Activated T-cell treated with anti-CD3 and anti-CD28 coated beads, Interleukin-2, amount 50 U/mL, for 24 hours (primary cell): Measurements from ENCODE around the gene ZNF658.
"Not testable (repeated sequence)": the region's sequence is repeated elsewhere in the genome, so short reads cannot be mapped to it uniquely, and the experiment has no call there.

Source experiments
- DNase-seq: peaks from one replicate; pipeline ENCODE4 v3.0.0-alpha.2; 2020
- H3K27ac Mint-ChIP-seq: 2 replicates; pipeline ENCODE4 v1.8.0; 2020; ENCODE audit warnings: mild to moderate bottlenecking, mixed read lengths
- H3K27me3 Mint-ChIP-seq: 2 replicates; pipeline ENCODE4 v1.8.0; 2020; ENCODE audit warnings: mixed read lengths
- H3K36me3 Mint-ChIP-seq: 2 replicates; pipeline ENCODE4 v1.8.0; 2020; ENCODE audit warnings: low read depth, mixed read lengths
- H3K4me1 Mint-ChIP-seq: 2 replicates; pipeline ENCODE4 v1.8.0; 2020; ENCODE audit warnings: low read depth, mixed read lengths
- H3K4me3 Mint-ChIP-seq: 2 replicates; pipeline ENCODE4 v1.8.0; 2020; ENCODE audit warnings: mild to moderate bottlenecking, moderate library complexity, mixed read lengths
- H3K9me3 Mint-ChIP-seq: 2 replicates; pipeline ENCODE4 v1.8.0; 2020; ENCODE audit warnings: mixed read lengths

The ZNF658 gene

DNA sequence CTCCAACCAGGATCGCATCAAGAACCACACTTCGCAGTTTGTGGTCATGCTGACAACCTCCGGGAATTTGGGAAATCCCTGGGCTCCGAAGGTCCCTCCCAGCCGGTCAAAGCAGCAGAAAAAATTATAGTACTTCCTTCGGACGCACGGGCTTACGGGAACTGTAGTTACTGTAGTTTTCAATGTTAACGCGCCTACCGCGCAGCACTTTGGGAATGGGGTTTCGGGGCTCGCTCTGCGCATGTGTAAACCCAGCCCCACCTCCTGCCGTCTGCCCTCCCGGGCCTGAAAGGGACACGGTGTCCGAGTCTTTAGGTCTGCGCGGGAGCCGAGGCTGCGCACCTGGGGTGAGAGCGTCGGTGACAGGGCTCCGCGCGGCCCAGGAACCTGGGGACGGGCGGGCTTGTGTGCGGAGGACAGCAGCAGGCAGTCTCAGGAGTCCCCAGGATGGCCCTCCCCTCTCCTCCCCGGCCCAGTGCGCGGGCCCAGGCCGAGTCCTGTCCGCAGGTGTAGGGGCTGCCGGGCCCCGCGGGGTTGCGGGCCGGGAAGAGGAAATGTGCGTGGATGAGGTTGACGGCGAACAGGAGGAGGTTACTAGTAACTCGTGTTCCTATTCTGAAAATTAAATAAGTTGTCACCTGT, at the start of gene ZNF658:
ZNF658 (plus strand) TSS at position 236 of the 642 bp plus-strand sequence. CDS start 2,837 bp downstream, outside the sequence.
- DNase-seq = peak; percentile 83
- Mint-ChIP-seq H3K4me3 (peak within 1 kb of the TSS; percentile 87), H3K27ac (peak within 1 kb of the TSS; percentile 90)
- H3K9me3 Mint-ChIP-seq, H3K27me3 Mint-ChIP-seq, H3K4me1 Mint-ChIP-seq, H3K36me3 Mint-ChIP-seq: not testable (repeated sequence)

DNA sequence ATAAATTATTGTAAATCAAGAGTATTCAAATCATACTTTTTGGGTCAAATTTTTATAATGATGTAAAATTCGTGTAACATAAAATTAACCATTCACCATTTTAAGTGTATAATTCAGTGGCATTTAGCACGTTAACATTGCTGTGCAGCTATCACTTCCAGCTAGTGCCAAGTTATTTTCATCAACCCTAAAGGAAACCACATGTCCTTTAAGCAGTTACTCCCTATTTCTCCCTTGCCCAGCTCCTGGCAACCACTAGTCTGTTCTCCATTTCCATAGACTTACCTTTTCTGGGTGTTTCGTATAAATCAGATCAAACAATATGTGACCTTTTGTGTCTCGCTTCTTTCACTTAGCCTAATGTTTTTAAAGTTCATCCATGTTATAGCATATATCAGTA, 38.8 kb upstream of the ZNF658 start:
- not testable (repeated sequence) for H3K27me3 Mint-ChIP-seq, H3K27ac Mint-ChIP-seq, H3K9me3 Mint-ChIP-seq, H3K4me3 Mint-ChIP-seq, H3K4me1 Mint-ChIP-seq, DNase-seq, H3K36me3 Mint-ChIP-seq

DNA sequence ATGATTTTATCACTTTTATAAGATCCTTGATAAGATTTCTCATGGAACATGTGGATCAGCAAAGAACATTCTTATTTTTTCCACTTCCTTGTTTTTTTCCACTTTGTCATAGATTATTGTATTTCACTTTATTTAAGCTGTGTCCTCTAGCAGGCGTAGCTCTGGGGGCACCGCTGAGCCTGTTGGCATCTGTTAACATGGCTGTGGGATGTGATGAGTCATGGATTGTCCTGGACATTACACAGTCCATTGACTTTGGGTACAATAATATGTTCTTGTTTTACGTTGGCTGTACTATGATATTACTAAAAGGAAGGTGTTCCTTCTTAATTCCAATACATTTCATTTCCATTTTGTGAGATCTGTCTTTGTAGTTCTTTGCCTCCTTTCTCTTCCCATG, 31.9 kb upstream of the ZNF658 start:
- not testable (repeated sequence) for H3K4me1 Mint-ChIP-seq, H3K27ac Mint-ChIP-seq, H3K36me3 Mint-ChIP-seq, H3K4me3 Mint-ChIP-seq, H3K27me3 Mint-ChIP-seq, DNase-seq, H3K9me3 Mint-ChIP-seq

DNA sequence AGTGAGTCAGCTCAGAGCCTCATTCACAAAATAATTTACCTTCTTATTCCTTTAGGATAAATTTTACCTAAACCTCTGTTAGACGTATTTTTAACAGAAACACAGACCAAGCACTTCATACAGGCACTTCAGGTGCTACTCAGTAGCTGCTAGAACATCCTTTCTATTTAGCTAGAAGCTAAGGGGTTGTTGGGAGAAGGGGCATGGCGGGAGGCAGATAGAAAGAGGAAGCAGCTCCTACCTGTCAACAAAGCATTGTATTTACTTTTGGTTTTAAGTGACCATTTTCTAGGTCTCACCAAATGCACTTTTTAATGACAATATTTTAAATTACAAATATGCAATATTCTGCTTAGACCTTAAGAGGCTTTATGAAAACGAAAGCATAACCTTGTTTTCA, 19.9 kb upstream of the ZNF658 start:
- not testable (repeated sequence) for H3K4me1 Mint-ChIP-seq, H3K36me3 Mint-ChIP-seq, H3K27me3 Mint-ChIP-seq, H3K9me3 Mint-ChIP-seq, H3K4me3 Mint-ChIP-seq, H3K27ac Mint-ChIP-seq, DNase-seq

DNA sequence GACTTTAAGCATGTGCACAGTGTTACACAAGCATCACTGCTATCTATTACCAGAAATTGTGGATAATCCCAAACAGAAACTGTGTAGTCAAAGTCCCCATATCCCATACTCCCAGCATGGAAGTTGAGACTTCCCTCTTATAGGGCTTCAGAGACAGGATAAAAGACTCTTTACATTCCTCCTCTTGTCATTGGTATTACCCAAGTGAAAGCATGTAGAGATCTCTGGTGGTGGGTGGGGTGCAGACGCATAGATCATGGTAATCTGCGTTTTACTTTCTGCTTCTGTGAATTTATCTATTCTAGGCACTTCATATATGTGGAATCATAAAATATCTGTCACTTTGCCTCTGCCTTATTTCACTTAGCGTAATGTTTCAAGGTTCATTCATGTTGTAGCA, 18.7 kb upstream of the ZNF658 start:
- H3K36me3 Mint-ChIP-seq, H3K9me3 Mint-ChIP-seq, H3K4me3 Mint-ChIP-seq, DNase-seq, H3K27me3 Mint-ChIP-seq, H3K4me1 Mint-ChIP-seq, H3K27ac Mint-ChIP-seq: not testable (repeated sequence)

DNA sequence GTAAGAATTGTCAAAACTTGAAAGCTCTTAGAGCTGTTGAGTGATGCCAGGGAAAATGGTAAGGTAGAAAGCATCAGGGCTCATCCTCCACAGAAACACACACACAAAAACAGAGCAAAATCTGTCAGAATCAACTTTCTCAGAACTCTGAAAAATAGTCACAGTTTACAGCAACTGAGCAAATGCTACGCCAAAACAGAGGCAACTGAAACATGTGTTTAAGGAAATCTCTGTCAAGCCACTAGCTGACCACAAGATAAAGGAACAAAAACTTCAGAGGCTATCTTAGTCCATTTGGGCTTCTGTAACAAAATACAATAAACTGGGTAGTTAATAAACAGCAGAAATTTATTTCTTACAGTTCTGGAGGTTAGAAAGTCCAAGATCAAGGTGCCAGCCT, 10.2 kb upstream of the ZNF658 start:
- not testable (repeated sequence) for H3K4me3 Mint-ChIP-seq, DNase-seq, H3K36me3 Mint-ChIP-seq, H3K9me3 Mint-ChIP-seq, H3K27me3 Mint-ChIP-seq, H3K27ac Mint-ChIP-seq, H3K4me1 Mint-ChIP-seq

DNA sequence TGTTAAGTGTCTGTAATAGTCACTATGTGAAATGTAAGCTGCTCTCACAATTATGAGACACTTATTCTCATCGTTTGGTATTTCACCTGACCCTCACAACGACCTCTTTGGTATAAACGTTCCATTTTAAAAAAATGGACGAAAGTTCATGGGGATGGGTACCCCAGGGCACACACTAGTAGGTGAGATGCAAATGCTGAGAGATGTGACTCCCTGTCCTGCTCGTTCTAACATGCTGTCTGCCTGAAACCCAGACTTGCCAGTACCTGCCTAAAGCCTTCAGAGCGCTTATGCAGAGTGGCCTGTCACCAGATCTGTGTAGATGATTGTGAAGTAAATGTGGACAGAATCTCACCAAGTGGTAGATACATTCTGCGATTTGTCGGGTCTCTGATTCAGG, 616 bp downstream of the ZNF658 start:
- H3K27me3 Mint-ChIP-seq, H3K9me3 Mint-ChIP-seq, DNase-seq, H3K36me3 Mint-ChIP-seq, H3K4me1 Mint-ChIP-seq: not testable (repeated sequence)
- Mint-ChIP-seq H3K27ac (peak overlapping the region; percentile 63), H3K4me3 (peak overlapping the region; percentile 87)

DNA sequence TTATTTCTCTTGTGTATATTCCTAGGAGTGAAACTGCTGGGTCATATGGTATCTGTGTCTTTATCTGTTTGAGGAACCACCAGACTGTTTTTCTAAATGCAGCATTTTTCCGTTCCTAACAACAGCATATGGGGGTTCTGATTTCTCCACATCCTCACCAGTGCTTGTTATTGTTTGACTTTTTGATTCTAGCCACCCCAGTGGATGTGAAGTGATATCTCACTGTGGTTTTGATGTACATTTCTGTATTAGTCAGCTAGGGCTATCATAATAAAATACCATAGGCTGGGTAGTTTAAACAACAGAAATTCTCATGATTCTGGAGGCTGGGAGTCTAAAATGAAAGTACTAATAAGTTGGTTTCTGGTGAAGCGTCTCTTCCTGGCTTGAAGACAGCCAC, 9.0 kb downstream of the ZNF658 start:
- H3K9me3 Mint-ChIP-seq, H3K4me3 Mint-ChIP-seq, DNase-seq: not testable (repeated sequence)

DNA sequence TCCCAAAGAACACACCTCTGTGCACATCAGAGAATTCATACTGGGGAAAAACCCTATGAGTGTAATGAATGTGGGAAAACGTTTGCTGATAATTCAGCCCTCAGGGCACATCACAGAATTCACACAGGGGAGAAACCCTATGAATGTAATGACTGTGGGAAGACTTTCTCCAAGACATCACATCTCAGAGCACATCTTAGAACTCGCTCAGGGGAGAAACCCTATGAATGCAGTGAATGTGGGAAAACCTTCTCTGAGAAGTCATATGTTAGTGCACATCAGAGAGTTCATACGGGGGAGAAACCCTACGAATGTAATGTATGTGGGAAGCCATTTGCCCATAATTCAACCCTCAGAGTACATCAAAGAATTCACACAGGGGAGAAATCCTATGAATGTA, 19.5 kb downstream of the ZNF658 start:
- H3K9me3 Mint-ChIP-seq, H3K4me3 Mint-ChIP-seq, H3K27ac Mint-ChIP-seq, DNase-seq, H3K4me1 Mint-ChIP-seq, H3K27me3 Mint-ChIP-seq: not testable (repeated sequence)
- peaks cover 11% of the 10 kb centered on the region for H3K36me3 Mint-ChIP-seq

More for the DNA sequence above, 9.0 kb downstream of the ZNF658 start:
- not testable (repeated sequence) for H3K4me1 Mint-ChIP-seq, H3K27ac Mint-ChIP-seq, H3K27me3 Mint-ChIP-seq
- peaks cover 23% of the 10 kb centered on the region for H3K36me3 Mint-ChIP-seq

DNA sequence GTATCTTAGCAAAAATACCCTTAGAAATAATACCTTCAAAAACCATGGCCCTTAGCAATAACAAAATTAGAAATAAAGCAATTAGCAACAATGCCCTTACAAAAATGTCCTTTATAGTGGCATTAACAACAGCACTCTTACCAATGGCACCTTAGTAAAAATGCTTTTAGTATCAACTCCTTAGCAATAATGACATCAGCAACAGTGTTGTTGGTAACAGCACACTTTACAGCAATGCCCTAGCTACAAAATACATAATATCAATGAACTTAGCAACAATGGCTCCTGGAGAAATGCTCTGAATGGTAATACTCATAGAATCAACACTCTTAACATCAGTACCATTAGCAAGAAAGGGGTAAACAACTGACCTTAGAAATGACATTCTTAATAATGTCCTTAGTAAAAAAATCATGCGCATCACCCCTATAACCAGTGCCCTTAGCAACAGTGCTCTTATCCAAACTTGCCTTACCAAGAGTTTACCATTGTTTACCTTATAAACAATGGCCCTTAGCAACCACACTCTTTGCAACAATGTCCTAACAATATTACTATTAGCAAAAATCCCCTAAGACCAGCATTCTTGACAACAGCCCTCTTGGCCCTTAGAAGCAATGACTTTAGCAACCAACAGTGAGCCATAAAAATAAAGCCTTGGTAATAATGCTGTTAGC, 35.8 kb downstream of the ZNF658 start:
- DNase-seq, H3K4me1 Mint-ChIP-seq, H3K36me3 Mint-ChIP-seq, H3K27ac Mint-ChIP-seq, H3K27me3 Mint-ChIP-seq, H3K4me3 Mint-ChIP-seq, H3K9me3 Mint-ChIP-seq: not testable (repeated sequence)

DNA sequence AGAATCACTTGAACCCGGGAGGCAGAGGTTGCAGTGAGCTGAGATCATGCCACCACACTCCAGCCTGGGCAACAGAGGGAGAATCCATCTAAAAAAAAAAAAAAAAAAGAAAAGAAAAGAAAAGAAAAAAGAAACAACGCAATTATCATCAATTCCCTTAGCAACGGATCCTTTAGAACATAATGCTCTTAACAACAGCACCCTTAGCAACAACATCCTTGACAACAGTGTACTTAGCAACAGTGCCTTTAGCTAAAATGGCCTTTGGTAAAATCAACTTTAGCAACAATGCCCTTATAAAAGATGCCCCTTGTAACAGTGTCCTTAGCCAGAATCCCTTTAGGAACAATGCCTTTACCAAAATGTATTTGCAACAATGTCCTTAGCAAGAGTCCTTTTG, 37.1 kb downstream of the ZNF658 start:
- not testable (repeated sequence) for H3K4me3 Mint-ChIP-seq, H3K36me3 Mint-ChIP-seq, DNase-seq, H3K4me1 Mint-ChIP-seq, H3K27ac Mint-ChIP-seq, H3K27me3 Mint-ChIP-seq, H3K9me3 Mint-ChIP-seq

DNA sequence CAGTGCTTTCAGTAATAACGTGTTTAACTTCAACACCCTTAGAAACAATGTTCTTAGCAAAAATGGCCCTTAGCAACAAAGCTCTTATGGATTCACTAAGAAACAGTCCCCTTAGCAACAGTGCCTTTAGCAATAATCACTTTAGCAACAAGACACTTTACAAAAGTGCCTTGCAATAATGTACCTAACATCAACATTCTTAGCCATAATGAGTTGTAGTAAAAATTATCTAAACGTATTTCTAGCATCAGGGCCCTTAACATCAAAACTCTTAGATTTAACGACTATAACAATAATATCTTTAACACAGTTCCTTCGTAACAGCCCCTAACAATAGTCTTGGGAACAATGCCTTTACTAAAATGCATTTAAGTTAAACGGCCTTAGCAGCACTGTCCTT, 37.8 kb downstream of the ZNF658 start:
- H3K9me3 Mint-ChIP-seq, H3K27ac Mint-ChIP-seq, H3K4me1 Mint-ChIP-seq, H3K4me3 Mint-ChIP-seq, H3K27me3 Mint-ChIP-seq, DNase-seq, H3K36me3 Mint-ChIP-seq: not testable (repeated sequence)

DNA sequence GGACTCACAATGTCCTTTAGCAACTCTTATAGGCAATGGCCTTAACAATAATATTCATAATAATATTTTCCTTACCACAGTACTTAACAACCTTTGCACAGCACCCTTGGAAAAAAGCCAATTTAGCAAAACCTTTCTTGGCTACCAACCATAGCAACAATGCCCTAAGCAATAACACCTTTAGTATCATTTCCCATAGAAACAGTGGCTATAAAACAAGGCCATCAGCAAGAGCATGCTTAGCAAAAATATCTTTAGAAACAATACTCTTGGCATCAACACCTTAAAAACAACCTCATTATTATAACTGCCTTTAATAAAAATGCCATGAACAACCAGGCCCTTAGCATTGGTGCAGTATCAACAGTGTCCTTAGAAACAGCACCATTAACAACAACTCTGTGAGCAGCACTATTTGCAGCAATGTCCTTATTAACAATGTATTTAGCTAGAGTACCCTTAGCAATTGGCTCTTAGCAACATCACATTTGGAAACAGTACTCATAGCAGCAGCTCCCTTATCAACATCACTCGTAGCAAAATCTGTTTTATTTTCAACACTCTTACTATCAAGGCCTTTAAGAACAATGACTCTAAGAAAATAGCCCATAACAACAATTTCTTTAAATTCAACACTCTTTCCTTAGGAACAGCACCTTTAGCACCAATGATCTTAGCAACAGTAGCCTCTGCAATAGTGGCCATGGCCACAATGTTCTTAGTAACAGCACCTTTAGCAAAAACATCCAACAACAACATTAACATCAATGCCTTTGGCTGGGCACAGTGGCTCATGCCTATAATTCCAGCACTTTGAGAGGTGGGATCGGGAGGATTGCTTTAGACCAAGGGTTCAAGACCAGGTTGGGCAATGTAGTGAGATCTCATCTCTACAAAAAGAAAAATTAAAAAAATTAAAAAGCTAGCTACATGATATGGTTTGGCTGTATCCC, 39.6 kb downstream of the ZNF658 start:
- not testable (repeated sequence) for H3K27me3 Mint-ChIP-seq, H3K4me3 Mint-ChIP-seq, H3K27ac Mint-ChIP-seq, H3K36me3 Mint-ChIP-seq, H3K4me1 Mint-ChIP-seq, H3K9me3 Mint-ChIP-seq, DNase-seq

DNA sequence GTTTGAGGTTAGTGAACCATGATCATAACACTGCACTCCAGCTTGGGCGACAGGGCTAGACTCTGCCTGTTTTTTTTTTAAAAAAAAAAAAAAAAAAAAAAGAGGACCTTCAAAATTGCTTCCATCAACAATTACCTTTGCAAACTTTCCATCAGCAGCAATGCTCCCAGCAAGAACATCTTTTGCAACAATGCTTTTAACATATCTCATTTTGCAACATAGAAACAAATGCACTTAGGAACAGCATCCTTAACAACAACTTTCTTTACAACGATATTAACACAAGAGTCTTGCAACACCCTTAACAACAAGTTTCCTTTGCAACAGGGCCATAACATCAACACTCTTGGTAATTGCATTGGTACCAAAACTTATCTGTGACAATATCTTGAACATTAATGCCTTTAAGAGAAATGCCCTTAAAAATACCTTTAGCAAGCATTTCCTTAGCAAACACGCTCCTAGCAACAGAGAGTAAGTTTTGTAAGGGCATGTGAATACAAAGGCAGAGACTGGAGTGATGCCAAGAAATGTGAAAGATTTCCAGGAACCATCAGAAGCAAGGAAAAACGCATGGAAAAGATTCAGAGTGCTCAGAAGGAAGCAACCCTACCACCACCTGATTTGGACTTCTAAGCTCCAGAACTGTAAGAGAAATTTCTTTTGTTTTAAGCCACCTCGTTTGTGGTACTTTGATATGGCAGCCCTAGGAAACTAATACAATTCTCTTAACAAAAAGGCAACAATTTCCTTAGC, 42.1 kb downstream of the ZNF658 start:
- H3K4me3 Mint-ChIP-seq, H3K9me3 Mint-ChIP-seq, H3K4me1 Mint-ChIP-seq, H3K27me3 Mint-ChIP-seq, H3K36me3 Mint-ChIP-seq, DNase-seq, H3K27ac Mint-ChIP-seq: not testable (repeated sequence)
